ENCODE data around the gene PPP1R15B. TPM values are rescaled to one million over a fixed set of nuclear protein-coding genes. Genes with fewer than 3 reads are reported as not detected.
A peak's percentile ranks its signal among the peaks of the same experiment; 100 is the strongest.

The PPP1R15B gene
- total and polyA plus RNA-seq, 10 of the 15 experiments (the other 5 are each of a cell fraction or from before 2014, with no cell fraction given) = 13.9 to 38.1 (median 26.5) TPM

GRCh38 chr1:204363335-204364114 is 48.1 kb downstream of the PPP1R15B start (continued):
- TF ChIP-seq ELK1 (IDR thresholded peaks at IDR 0.05; ENCODE audit: low read depth, low read length) (0 out of 2 replicates have a peak, but pooled peaks have one; percentile 47), IRF4 (IDR thresholded peaks at IDR 0.05; ENCODE audit: low read depth, low read length) (0 out of 2 replicates have a peak, but pooled peaks have one; percentile 58), ZNF207 (IDR thresholded peaks at IDR 0.05; ENCODE audit: borderline replicate concordance) (no peak; the same call in 1 of the 2 replicates), NR2F1 (conservative IDR thresholded peaks at IDR 0.05) (peak; percentile 52; the same call in 1 of the 2 replicates), ATF3 (IDR thresholded peaks at IDR 0.05; ENCODE audit: borderline replicate concordance, extremely low read depth, low read depth, low read length) (no peak), NBN (IDR thresholded peaks at IDR 0.05) (peak; percentile 77; the same call in 1 of the 2 replicates), USF1 (IDR thresholded peaks at IDR 0.05; ENCODE audit: borderline replicate concordance, extremely low read length, insufficient read depth, low read depth, low read length) (no peak), BCL3 (IDR thresholded peaks at IDR 0.05; ENCODE audit: borderline replicate concordance, insufficient read depth, low read depth, low read length, poor library complexity, severe bottlenecking) (no peak), RCOR1 (conservative IDR thresholded peaks at IDR 0.05; ENCODE audit: low read depth, low read length) (0 out of 2 replicates have a peak, but pooled peaks have one; percentile 36), RAD21 (IDR thresholded peaks at IDR 0.05; ENCODE audit: insufficient read depth, low read depth, low read length) (peak; percentile 88), WRNIP1 (IDR thresholded peaks at IDR 0.05; ENCODE audit: borderline replicate concordance, low read depth, low read length) (0 out of 2 replicates have a peak, but pooled peaks have one; percentile 79), ZBTB33 (IDR thresholded peaks at IDR 0.05) (no peak), EGR1 (IDR thresholded peaks at IDR 0.05; ENCODE audit: borderline replicate concordance in 1 of 2, low read depth in 2 of 2, low read length in 2 of 2) (peak in 1 of 2 experiments; percentile 64; a peak in 2 of 3 replicates), MEF2B (IDR thresholded peaks at IDR 0.05; ENCODE audit: partially characterized antibody, poor library complexity, severe bottlenecking) (peak; percentile 30), SP1 (IDR thresholded peaks at IDR 0.05; ENCODE audit: low read depth, low read length) (peak; percentile 21), PRDM15 (CRISPR knock-in tag; IDR thresholded peaks at IDR 0.05) (no peak), IKZF2 (IDR thresholded peaks at IDR 0.05) (peak; percentile 42 to 56; a peak in 2 of 4 replicates)

Measured in GM12878 (cell line).